HG02943 (cell line): ENCODE data around the gene NFIB.

Experiments
- ATAC-seq: cut with Tn5 transposase; IDR thresholded peaks from one replicate; pipeline ENCODE4 v1.9.1; 2021; ENCODE audit warnings: mild to moderate bottlenecking, low read depth, moderate library complexity; ENCODE audit not compliant: unreplicated experiment

NFIB gene

GRCh38 chr9:14313951-14314423 is at the start of gene NFIB:
Gene NFIB (minus strand): TSS chr9:14314141. CDS start chr9:14313511, 630 bp downstream.
- ATAC-seq = no peak

DNA sequence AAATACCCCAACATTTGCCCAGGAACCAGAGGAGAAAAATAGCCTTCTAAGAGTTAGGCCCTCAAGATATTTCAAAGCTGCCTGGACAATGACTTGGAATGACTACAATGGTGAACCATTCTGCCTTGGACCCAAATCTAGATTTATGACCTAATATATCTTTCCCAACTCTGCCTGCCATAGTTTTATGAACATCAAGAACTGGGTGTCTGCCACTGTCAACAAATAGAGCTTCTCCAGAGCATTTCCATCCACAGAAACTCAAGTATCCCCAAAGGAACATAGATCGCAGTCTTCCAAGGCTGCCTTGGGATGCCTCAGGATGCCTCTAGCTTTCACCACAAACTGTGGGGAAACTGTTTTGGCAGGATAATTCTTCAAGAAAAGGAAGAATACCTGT is 48.2 kb upstream of the NFIB start:
- no peak for ATAC-seq

- no peak for ATAC-seq
These were observed 47.1 kb upstream of the NFIB start for GRCh38 chr9:14361074-14361473.

- ATAC-seq = no peak
These were observed 44.6 kb upstream of the NFIB start for GRCh38 chr9:14358523-14358922.

GRCh38 chr9:14356351-14357265 is 42.7 kb upstream of the NFIB start:
- no peak for ATAC-seq

DNA sequence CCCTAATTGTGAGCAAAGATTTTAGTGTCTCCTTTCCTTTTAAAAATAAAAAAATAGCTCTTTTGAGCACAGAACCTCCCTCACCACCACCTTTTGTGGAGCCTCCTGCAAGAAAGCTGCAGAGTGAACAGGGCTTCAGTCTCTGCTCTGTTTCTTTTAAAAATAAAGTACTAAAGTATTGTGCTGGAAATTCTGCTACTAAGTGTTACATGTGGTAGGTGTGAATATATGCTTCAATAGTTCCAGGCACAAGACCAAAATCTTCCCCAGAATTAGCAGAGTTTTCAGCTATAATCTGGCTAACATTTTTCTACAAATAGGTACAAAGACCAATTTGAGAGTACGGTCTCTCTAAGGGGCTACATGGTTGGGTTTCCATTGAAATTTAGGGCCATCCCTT is 40.3 kb upstream of the NFIB start:
- no peak for ATAC-seq

- ATAC-seq = peak; percentile 73
These were observed 39.5 kb upstream of the NFIB start for GRCh38 chr9:14353222-14354056.

DNA sequence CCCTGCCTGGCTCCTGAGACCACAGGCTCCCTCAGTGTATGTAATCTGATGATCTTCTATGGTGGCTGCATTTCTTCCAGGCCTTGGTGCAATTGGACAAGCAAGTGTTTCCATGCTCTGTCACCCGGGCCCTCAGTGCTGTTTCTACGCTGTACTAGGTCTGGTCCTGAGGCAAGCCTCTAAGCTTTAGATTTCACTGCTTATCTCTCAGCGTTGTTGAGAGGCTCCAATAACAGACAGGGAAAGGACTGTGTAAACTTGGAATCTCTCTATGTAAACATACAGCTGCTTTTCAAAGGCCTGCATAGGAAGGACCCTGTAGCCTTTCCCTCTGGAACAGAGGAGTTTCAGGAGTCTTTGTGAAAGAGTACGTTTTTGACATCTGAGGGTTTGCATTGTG is 38.6 kb upstream of the NFIB start:
- no peak for ATAC-seq

- no peak for ATAC-seq
These were observed 37.4 kb upstream of the NFIB start for GRCh38 chr9:14351221-14351836.

DNA sequence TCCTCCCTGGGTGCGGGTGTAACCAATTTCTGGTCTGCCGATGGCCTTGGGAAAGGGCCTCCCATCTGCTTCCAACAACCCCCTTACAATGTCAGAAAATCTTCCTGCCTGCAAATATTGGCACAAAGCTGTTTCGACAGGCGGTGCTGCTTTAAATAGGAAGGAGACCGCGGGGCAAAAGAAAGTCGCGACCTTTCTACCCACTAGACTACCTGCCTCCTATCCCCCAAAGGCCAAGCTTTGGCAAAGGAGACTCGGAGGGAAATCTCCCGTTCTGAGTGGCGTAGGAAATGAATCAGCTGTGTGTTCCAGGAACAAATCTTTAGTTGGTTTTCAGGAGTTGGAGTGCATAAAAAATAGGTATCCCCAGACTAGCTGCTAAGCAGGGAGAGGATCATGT is 36.8 kb upstream of the NFIB start:
- ATAC-seq = no peak

GRCh38 chr9:14350349-14350728 is 36.4 kb upstream of the NFIB start:
- no peak for ATAC-seq

DNA sequence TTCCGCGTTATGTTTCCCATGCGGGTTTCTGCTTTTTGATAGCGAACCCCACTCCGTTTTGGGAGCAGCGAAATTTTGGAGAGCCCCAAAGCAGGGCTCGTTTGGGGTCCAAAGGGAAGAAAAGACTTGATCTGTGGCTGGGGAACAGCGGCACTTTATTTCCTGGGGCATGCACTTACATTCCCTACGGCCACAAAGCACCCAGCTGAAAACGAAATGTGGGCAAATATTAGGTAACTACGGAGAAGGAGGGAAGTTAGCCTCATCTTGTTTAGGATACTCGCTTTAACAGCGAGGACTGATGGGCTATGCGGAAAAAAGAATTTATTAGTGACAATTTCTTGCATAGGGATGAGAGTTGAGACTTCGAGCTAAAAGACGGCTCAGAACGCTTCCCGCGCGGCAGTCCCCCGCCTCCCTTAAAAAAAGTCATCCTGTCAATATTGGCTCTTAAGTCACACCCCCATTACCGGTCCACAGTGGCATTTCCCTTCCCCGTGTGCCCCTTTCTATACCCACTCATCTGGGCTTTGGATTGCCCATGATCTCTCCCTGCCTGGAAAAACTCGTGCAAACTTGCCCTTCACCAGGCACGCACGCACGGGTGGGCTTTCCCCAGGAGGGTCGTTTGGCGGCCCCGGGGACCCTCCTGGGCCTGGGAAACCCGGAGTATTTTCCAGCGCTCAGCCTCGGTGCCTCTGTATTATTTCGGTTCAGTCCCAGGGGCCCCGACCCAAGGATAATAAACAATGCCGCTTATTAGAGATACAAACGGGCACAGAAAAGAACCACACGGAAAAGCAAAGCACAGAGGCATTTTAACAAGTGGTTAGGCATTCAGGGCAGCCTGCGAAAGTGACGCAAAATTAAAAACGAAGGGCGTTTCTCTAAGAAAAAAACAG is 35.8 kb upstream of the NFIB start:
- ATAC-seq = no peak

DNA sequence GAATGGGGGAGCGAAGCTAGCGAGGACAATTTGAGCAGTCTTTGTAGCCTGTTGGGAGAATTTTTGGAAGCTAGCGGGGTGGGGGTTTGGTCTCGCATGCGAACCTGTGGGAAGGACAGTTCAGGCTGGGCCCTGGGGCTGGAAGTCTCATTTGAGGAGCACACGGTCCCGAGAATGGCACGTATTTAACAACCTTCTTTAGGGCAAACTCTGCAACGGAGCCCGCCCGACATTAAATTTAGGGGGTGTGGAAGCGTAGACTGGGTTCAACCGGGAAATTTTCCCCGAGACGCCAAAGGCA is 35.2 kb upstream of the NFIB start:
- no peak for ATAC-seq

- ATAC-seq = no peak
These were observed 34.6 kb upstream of the NFIB start for GRCh38 chr9:14348373-14349145.

DNA sequence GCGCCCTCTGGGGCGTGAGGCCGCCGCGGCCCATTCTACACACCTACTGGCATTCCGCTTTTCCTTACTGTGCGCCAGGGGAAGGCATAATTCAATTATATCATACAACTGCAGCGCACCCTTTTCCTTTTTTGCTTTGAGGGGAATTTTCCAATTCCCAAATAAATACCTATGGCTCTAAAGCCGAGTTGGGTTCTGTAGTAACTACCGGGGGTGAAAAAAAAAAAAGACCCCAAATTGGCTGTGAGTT is 34.1 kb upstream of the NFIB start:
- no peak for ATAC-seq

- no peak for ATAC-seq
These were observed 33.6 kb upstream of the NFIB start for GRCh38 chr9:14347406-14348122.

DNA sequence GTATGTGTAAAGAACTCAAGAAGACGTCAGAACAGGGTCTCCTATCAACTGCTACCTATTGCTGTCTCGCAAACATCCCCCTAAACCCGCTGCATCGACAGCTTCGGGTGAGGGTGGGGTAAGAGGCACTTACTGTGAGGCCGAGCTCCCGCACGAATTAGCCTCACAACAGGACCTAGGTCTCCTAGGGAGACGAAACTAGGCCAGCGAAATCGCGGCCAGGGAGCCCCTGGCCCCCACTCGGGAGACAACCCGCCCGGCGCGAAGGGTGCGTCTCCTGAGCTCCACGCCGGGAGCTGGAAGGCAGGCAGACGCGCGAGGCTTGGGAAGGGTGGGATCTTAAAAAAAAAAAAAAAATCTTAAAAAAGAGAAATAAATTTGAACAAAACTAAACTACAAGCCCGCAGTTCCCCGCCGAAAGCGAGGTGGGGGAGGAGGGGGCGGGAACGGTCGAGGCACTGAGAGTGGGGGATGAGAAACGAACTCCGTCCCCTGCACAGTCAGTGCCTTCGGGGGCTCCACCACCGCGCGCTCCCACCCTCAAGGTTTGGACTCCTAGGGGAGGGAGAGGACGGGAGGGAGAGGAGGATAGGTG is 33.0 kb upstream of the NFIB start:
- ATAC-seq = no peak

- ATAC-seq = no peak
These were observed 32.4 kb upstream of the NFIB start for GRCh38 chr9:14346231-14346791.
